Activated T-helper 17 cell treated with anti-CD3 and anti-CD28 coated beads, Interleukin-2, amount 50 U/mL, for 72 hours (primary cell): ENCODE results near the gene SLIT3. TPM values are rescaled to one million over a fixed set of nuclear protein-coding genes. Genes with fewer than 3 reads are reported as not detected.
A peak's percentile ranks its signal among the peaks of the same experiment; 100 is the strongest.

Experiments used
- ATAC-seq: fragments of 150-1000 bp; cut with Tn5 transposase; replicated peaks from 2 replicates; pipeline ENCODE4 v1.10.0; 2021; ENCODE audit warnings: mild to moderate bottlenecking, moderate library complexity
- H3K27ac Mint-ChIP-seq: one replicate; pipeline ENCODE4 v1.8.0; 2022; ENCODE audit warnings: mixed read lengths
- H3K27me3 Mint-ChIP-seq: one replicate; pipeline ENCODE4 v1.8.0; 2022; ENCODE audit warnings: mixed read lengths
- H3K36me3 Mint-ChIP-seq: one replicate; pipeline ENCODE4 v1.8.0; 2022; ENCODE audit warnings: low read depth, mild to moderate bottlenecking, mixed read lengths
- H3K4me1 Mint-ChIP-seq: one replicate; pipeline ENCODE4 v1.8.0; 2022; ENCODE audit warnings: mixed read lengths
- H3K4me3 Mint-ChIP-seq: one replicate; pipeline ENCODE4 v1.8.0; 2022; ENCODE audit warnings: mild to moderate bottlenecking, mixed read lengths
- H3K9me3 Mint-ChIP-seq: one replicate; pipeline ENCODE4 v1.8.0; 2022; ENCODE audit warnings: mixed read lengths
- total RNA-seq, 2 donors: library from RNA; stranded (reverse); gene quantifications; one replicate each; pipeline ENCODE4 v1.2.3, GENCODE V29; 2022

Gene SLIT3
- total RNA-seq, 2 donors from 2014 or later = 0.26 TPM; not detected in 1

GRCh38 chr5:169263591-169263990, 37.3 kb downstream of the SLIT3 start:
- Mint-ChIP-seq H3K36me3 (no peaks in the 10 kb centered on the region), H3K4me1 (no peaks in the 10 kb centered on the region), H3K27me3 (peaks cover 15% of the 10 kb centered on the region), H3K27ac (no peak overlapping the region), H3K9me3 (no peaks in the 10 kb centered on the region), H3K4me3 (no peak overlapping the region)
- ATAC-seq = no peak

- Mint-ChIP-seq H3K36me3 (no peaks in the 10 kb centered on the region), H3K4me3 (no peak overlapping the region), H3K4me1 (no peaks in the 10 kb centered on the region), H3K27ac (no peak overlapping the region), H3K27me3 (peaks cover 12% of the 10 kb centered on the region), H3K9me3 (no peaks in the 10 kb centered on the region)
- no peak for ATAC-seq
Measured at GRCh38 chr5:169260896-169261569, 39.9 kb downstream of the SLIT3 start.

GRCh38 chr5:169258372-169259000, 42.5 kb downstream of the SLIT3 start:
- Mint-ChIP-seq H3K36me3 (no peaks in the 10 kb centered on the region), H3K9me3 (no peaks in the 10 kb centered on the region), H3K4me3 (no peak overlapping the region), H3K4me1 (no peaks in the 10 kb centered on the region), H3K27me3 (peaks cover 8% of the 10 kb centered on the region), H3K27ac (no peak overlapping the region)
- ATAC-seq = no peak

GRCh38 chr5:169256191-169256590, 44.7 kb downstream of the SLIT3 start:
- no peak overlapping the region for H3K27ac Mint-ChIP-seq
- no peaks in the 10 kb centered on the region for H3K4me1 Mint-ChIP-seq
- no peaks in the 10 kb centered on the region for H3K36me3 Mint-ChIP-seq

GRCh38 chr5:169253071-169253470, 47.9 kb downstream of the SLIT3 start:
- Mint-ChIP-seq H3K9me3 (peaks cover 2% of the 10 kb centered on the region), H3K27me3 (peaks cover 3% of the 10 kb centered on the region), H3K4me1 (no peaks in the 10 kb centered on the region), H3K4me3 (no peak overlapping the region), H3K27ac (no peak overlapping the region), H3K36me3 (no peaks in the 10 kb centered on the region)
- ATAC-seq = no peak

More at GRCh38 chr5:169256191-169256590, 44.7 kb downstream of the SLIT3 start:
- Mint-ChIP-seq H3K9me3 (no peaks in the 10 kb centered on the region), H3K27me3 (peaks cover 8% of the 10 kb centered on the region), H3K4me3 (no peak overlapping the region)
- ATAC-seq = no peak

- Mint-ChIP-seq H3K27ac (no peak overlapping the region), H3K9me3 (peaks cover 4% of the 10 kb centered on the region), H3K4me1 (no peaks in the 10 kb centered on the region), H3K4me3 (no peak overlapping the region), H3K36me3 (no peaks in the 10 kb centered on the region), H3K27me3 (peaks cover 3% of the 10 kb centered on the region)
- no peak for ATAC-seq
Measured at GRCh38 chr5:169251333-169252084, 49.4 kb downstream of the SLIT3 start.

GRCh38 chr5:169250887-169251286, 50.1 kb downstream of the SLIT3 start:
- H3K4me3 Mint-ChIP-seq = no peak overlapping the region
- no peaks in the 10 kb centered on the region for H3K36me3 Mint-ChIP-seq
- no peak for ATAC-seq
- peaks cover 4% of the 10 kb centered on the region for H3K9me3 Mint-ChIP-seq
- no peak overlapping the region for H3K27ac Mint-ChIP-seq
- H3K27me3 Mint-ChIP-seq = peaks cover 8% of the 10 kb centered on the region
- H3K4me1 Mint-ChIP-seq = no peaks in the 10 kb centered on the region

- H3K36me3 Mint-ChIP-seq = no peaks in the 10 kb centered on the region
- no peaks in the 10 kb centered on the region for H3K4me1 Mint-ChIP-seq
- peaks cover 4% of the 10 kb centered on the region for H3K9me3 Mint-ChIP-seq
- ATAC-seq = no peak
- peaks cover 15% of the 10 kb centered on the region for H3K27me3 Mint-ChIP-seq
- H3K4me3 Mint-ChIP-seq = no peak overlapping the region
- no peak overlapping the region for H3K27ac Mint-ChIP-seq
Measured at GRCh38 chr5:169248996-169249395, 51.9 kb downstream of the SLIT3 start.

GRCh38 chr5:169248550-169248949, 52.4 kb downstream of the SLIT3 start:
- no peak overlapping the region for H3K27ac Mint-ChIP-seq
- no peak overlapping the region for H3K4me3 Mint-ChIP-seq
- no peaks in the 10 kb centered on the region for H3K4me1 Mint-ChIP-seq

GRCh38 chr5:169244812-169245211, 56.1 kb downstream of the SLIT3 start:
- Mint-ChIP-seq H3K27me3 (peaks cover 23% of the 10 kb centered on the region), H3K4me1 (no peaks in the 10 kb centered on the region), H3K9me3 (peaks cover 13% of the 10 kb centered on the region), H3K36me3 (no peaks in the 10 kb centered on the region), H3K4me3 (no peak overlapping the region), H3K27ac (no peak overlapping the region)
- no peak for ATAC-seq

More at GRCh38 chr5:169248550-169248949, 52.4 kb downstream of the SLIT3 start:
- Mint-ChIP-seq H3K36me3 (no peaks in the 10 kb centered on the region), H3K9me3 (peaks cover 4% of the 10 kb centered on the region), H3K27me3 (peaks cover 16% of the 10 kb centered on the region)
- no peak for ATAC-seq

- peaks cover 13% of the 10 kb centered on the region for H3K9me3 Mint-ChIP-seq
Measured at GRCh38 chr5:169243651-169244422, 57.1 kb downstream of the SLIT3 start.

GRCh38 chr5:169242849-169243186, 58.1 kb downstream of the SLIT3 start:
- H3K9me3 Mint-ChIP-seq = peaks cover 9% of the 10 kb centered on the region
- peaks cover 23% of the 10 kb centered on the region for H3K27me3 Mint-ChIP-seq
- H3K27ac Mint-ChIP-seq = no peak overlapping the region
- no peak for ATAC-seq
- no peaks in the 10 kb centered on the region for H3K4me1 Mint-ChIP-seq
- H3K4me3 Mint-ChIP-seq = no peak overlapping the region
- no peaks in the 10 kb centered on the region for H3K36me3 Mint-ChIP-seq

More at GRCh38 chr5:169243651-169244422, 57.1 kb downstream of the SLIT3 start:
- Mint-ChIP-seq H3K4me3 (no peak overlapping the region), H3K4me1 (no peaks in the 10 kb centered on the region), H3K27me3 (peaks cover 23% of the 10 kb centered on the region), H3K27ac (no peak overlapping the region), H3K36me3 (no peaks in the 10 kb centered on the region)
- peak; percentile 29 for ATAC-seq

- no peak overlapping the region for H3K4me3 Mint-ChIP-seq
- no peak overlapping the region for H3K27ac Mint-ChIP-seq
- H3K9me3 Mint-ChIP-seq = peaks cover 9% of the 10 kb centered on the region
- peaks cover 23% of the 10 kb centered on the region for H3K27me3 Mint-ChIP-seq
- ATAC-seq = no peak
- H3K4me1 Mint-ChIP-seq = no peaks in the 10 kb centered on the region
- H3K36me3 Mint-ChIP-seq = no peaks in the 10 kb centered on the region
Measured at GRCh38 chr5:169242175-169242848, 58.6 kb downstream of the SLIT3 start.

- Mint-ChIP-seq H3K36me3 (no peaks in the 10 kb centered on the region), H3K27me3 (peaks cover 4% of the 10 kb centered on the region), H3K9me3 (no peaks in the 10 kb centered on the region), H3K4me3 (no peak overlapping the region), H3K4me1 (no peaks in the 10 kb centered on the region), H3K27ac (no peak overlapping the region)
- ATAC-seq = no peak
Measured at GRCh38 chr5:169229342-169229892, 71.5 kb downstream of the SLIT3 start.
